CD4-positive, alpha-beta T cell (primary cell): ENCODE measurements around the gene DNM1. TPM values are rescaled to one million over a fixed set of nuclear protein-coding genes. Genes with fewer than 3 reads are reported as not detected.

Source experiments
- ATAC-seq: fragments of 200-7000 bp; cut with Tn5 transposase; one replicate; pipeline ENCODE4 v1.10.0; 2022; ENCODE audit warnings: mild to moderate bottlenecking; ENCODE audit not compliant: poor library complexity
- CTCF ChIA-PET: fragments of 350-600 bp; sonication (Branson Sonifier 250); formaldehyde crosslinking; loops from one replicate; lab custom pipeline; 2021; ENCODE audit warnings: antibody characterized with exemption, inconsistent platforms; lab: Charles Lee
- POLR2A ChIA-PET: fragments of 350-600 bp; sonication (Branson Sonifier 250); formaldehyde crosslinking; loops from one replicate; lab custom pipeline; 2021; ENCODE audit warnings: antibody characterized with exemption, inconsistent platforms; lab: Charles Lee
- DNase-seq, 14 experiments: peaks; one replicate each; pipeline ENCODE4 v3.0.0-alpha.2; 2013 to 2020; ENCODE audit warnings: mixed read lengths in 2 of 14
- H3K27ac ChIP-seq, 2 donors: one replicate each; pipeline versions ENCODE4 v1.5.1 to v1.7.0; 2013; ENCODE audit warnings: low read length in 2 of 2, low read depth in 1 of 2, mild to moderate bottlenecking in 1 of 2
- H3K27me3 ChIP-seq, 2 experiments: 1 replicate in 1 of 2; 2 replicates in 1 of 2; pipeline versions ENCODE4 v1.6.1 to v1.7.0; 2013; ENCODE audit warnings: low read length in 2 of 2, control low read depth in 1 of 2, mild to moderate bottlenecking in 1 of 2, moderate library complexity in 1 of 2; ENCODE audit not compliant: insufficient read depth in 2 of 2, control insufficient read depth in 1 of 2
- H3K36me3 ChIP-seq: one replicate; pipeline ENCODE4 v1.6.1; 2013; ENCODE audit warnings: low read length, control low read depth; ENCODE audit not compliant: insufficient read depth
- H3K4me1 ChIP-seq: one replicate; pipeline ENCODE4 v1.6.1; 2013; ENCODE audit warnings: low read length, control low read depth; ENCODE audit not compliant: insufficient read depth
- H3K4me3 ChIP-seq: one replicate; pipeline ENCODE4 v1.5.1; 2013; ENCODE audit warnings: mild to moderate bottlenecking, low read length, moderate library complexity
- H3K9me3 ChIP-seq, 2 experiments: 1 replicate in 1 of 2; 2 replicates in 1 of 2; pipeline versions ENCODE4 v1.6.1 to v1.7.0; 2013; ENCODE audit warnings: low read length in 2 of 2, mild to moderate bottlenecking in 2 of 2, control low read depth in 1 of 2, moderate library complexity in 1 of 2; ENCODE audit not compliant: control insufficient read depth in 1 of 2, insufficient read depth in 1 of 2
- H3K27ac Mint-ChIP-seq: one replicate; pipeline ENCODE4 v1.8.0; 2020; ENCODE audit warnings: mixed read lengths
- H3K27me3 Mint-ChIP-seq: one replicate; pipeline ENCODE4 v1.8.0; 2021; ENCODE audit warnings: mixed read lengths
- H3K36me3 Mint-ChIP-seq: one replicate; pipeline ENCODE4 v1.8.0; 2021; ENCODE audit warnings: low read depth, mixed read lengths
- H3K4me1 Mint-ChIP-seq: one replicate; pipeline ENCODE4 v1.8.0; 2021; ENCODE audit warnings: low read depth, mixed read lengths
- H3K4me3 Mint-ChIP-seq: one replicate; pipeline ENCODE4 v1.8.0; 2020; ENCODE audit warnings: mild to moderate bottlenecking, mixed read lengths
- H3K9me3 Mint-ChIP-seq: one replicate; pipeline ENCODE4 v1.8.0; 2020; ENCODE audit warnings: mixed read lengths
- CTCF ChIP-seq: fragments of 200-600 bp; IDR thresholded peaks from one replicate; pipeline ENCODE4 v1.8.0; 2022; ENCODE audit warnings: antibody characterized with exemption, mild to moderate bottlenecking
- intact Hi-C, 2 experiments: fragments of 100-400 bp; cut with DNase I in 1 of 2; cut with micrococcal nuclease in 1 of 2; formaldehyde crosslinking; loops; one replicate each; pipeline versions ENCODE4 v1.15.1 to v1.9.0; 2023 to 2025; cut with DNase I, micrococcal nuclease
- total RNA-seq, 174 experiments: library from RNA in 2 of 174; stranded (reverse) in 2 of 174; gene quantifications; one replicate each; pipeline ENCODE4 v1.2.3 and lab custom pipeline; 2021 to 2026

Gene DNM1
- total RNA-seq, 2 experiments from 2014 or later: 1.8 to 2.5 TPM

GRCh38 chr9:128286440-128286839 is 83.3 kb downstream of the DNM1 start:
- ChIA-PET CTCF (no interaction called here), POLR2A (no interaction called here)
- Histone ChIP-seq H3K36me3 (peaks cover 18% of the 10 kb centered on the region), H3K27me3 (no peaks in the 10 kb centered on the region), H3K4me3 (no peak overlapping the region), H3K27ac (no peak overlapping the region), H3K9me3 (no peaks in the 10 kb centered on the region), H3K4me1 (no peaks in the 10 kb centered on the region)
- ATAC-seq (no peak), DNase-seq (no peak)
- Mint-ChIP-seq H3K9me3 (no peaks in the 10 kb centered on the region), H3K4me3 (no peak overlapping the region), H3K36me3 (peaks cover 21% of the 10 kb centered on the region), H3K27ac (no peak overlapping the region), H3K27me3 (no peaks in the 10 kb centered on the region), H3K4me1 (no peaks in the 10 kb centered on the region)
- intact Hi-C loops: no loop called here
- no peak for TF ChIP-seq CTCF

GRCh38 chr9:128288273-128289004 is 85.3 kb downstream of the DNM1 start:
- H3K27ac Mint-ChIP-seq: no peak overlapping the region
- H3K4me1 Mint-ChIP-seq: no peaks in the 10 kb centered on the region
- Histone ChIP-seq H3K4me1 (no peaks in the 10 kb centered on the region), H3K9me3 (no peaks in the 10 kb centered on the region), H3K27ac (no peak overlapping the region), H3K36me3 (peaks cover 18% of the 10 kb centered on the region), H3K27me3 (no peaks in the 10 kb centered on the region), H3K4me3 (no peak overlapping the region)
- no peak for TF ChIP-seq CTCF
- intact Hi-C loops: no loop called here
- H3K9me3 Mint-ChIP-seq: no peaks in the 10 kb centered on the region
- H3K36me3 Mint-ChIP-seq: peaks cover 21% of the 10 kb centered on the region
- ATAC-seq (no peak), DNase-seq (no peak)
- ChIA-PET CTCF (no interaction called here), POLR2A (interaction anchor here (0.8 to 1.1 kb wide), 2 partner anchors 13 to 38 kb away, joined by 3 to 4 read pairs; partner anchors contain the start of genes GOLGA2 and SWI5)
- no peaks in the 10 kb centered on the region for H3K27me3 Mint-ChIP-seq
- H3K4me3 Mint-ChIP-seq: no peak overlapping the region

- no peak overlapping the region for H3K27ac Mint-ChIP-seq
- no peaks in the 10 kb centered on the region for H3K9me3 ChIP-seq
- DNase-seq (no peak), ATAC-seq (no peak)
- intact Hi-C loops: no loop called here
- no peaks in the 10 kb centered on the region for H3K27me3 ChIP-seq
- no peak overlapping the region for H3K4me3 ChIP-seq
- CTCF ChIA-PET: no interaction called here
- no peak for TF ChIP-seq CTCF
- H3K4me1 ChIP-seq: no peaks in the 10 kb centered on the region
- H3K4me3 Mint-ChIP-seq: no peak overlapping the region
- H3K9me3 Mint-ChIP-seq: no peaks in the 10 kb centered on the region
- H3K36me3 ChIP-seq: peaks cover 3% of the 10 kb centered on the region
- peaks cover 5% of the 10 kb centered on the region for H3K4me1 Mint-ChIP-seq
- H3K36me3 Mint-ChIP-seq: peaks cover 21% of the 10 kb centered on the region
- H3K27ac ChIP-seq: no peak overlapping the region
- no peaks in the 10 kb centered on the region for H3K27me3 Mint-ChIP-seq
- POLR2A ChIA-PET: no interaction called here
These were observed 88.8 kb downstream of the DNM1 start for GRCh38 chr9:128292009-128292408.
